A172 (cell line): ENCODE results near the gene ASB8. TPM values are rescaled to one million over a fixed set of nuclear protein-coding genes. Genes with fewer than 3 reads are reported as not detected.
A peak's percentile ranks its signal among the peaks of the same experiment; 100 is the strongest.
"Not testable (repeated sequence)": the region's sequence is repeated elsewhere in the genome, so short reads cannot be mapped to it uniquely, and the experiment has no call there.

Experiments used
- DNase-seq: peaks from one replicate; pipeline ENCODE4 v3.0.0-alpha.2; 2015; ENCODE audit warnings: low spot score
- total RNA-seq: library from RNA; depleted of rRNA; stranded (reverse); fragments of >200 nt; shearing (Covaris generic); gene quantifications from 2 replicates; pipeline ENCODE4 v1.2.3, GENCODE V29; 2014

The ASB8 gene
- total RNA-seq, 1 experiment from 2014 or later, result 15.4 TPM

GRCh38 chr12:48183091-48183875 lies 26.0 kb upstream of the ASB8 start, which contains the start of gene CCDC184:
CCDC184 (plus strand) TSS chr12:48183644; CDS start chr12:48184123, 479 bp downstream.
- DNase-seq, result peak; percentile 41

- DNase-seq, result no peak
Observed at GRCh38 chr12:48182631-48183030, 25.3 kb upstream of the ASB8 start.

GRCh38 chr12:48180857-48181495 lies 23.7 kb upstream of the ASB8 start:
- no peak for DNase-seq

GRCh38 chr12:48180424-48180823 lies 23.1 kb upstream of the ASB8 start:
- DNase-seq, result no peak

DNA sequence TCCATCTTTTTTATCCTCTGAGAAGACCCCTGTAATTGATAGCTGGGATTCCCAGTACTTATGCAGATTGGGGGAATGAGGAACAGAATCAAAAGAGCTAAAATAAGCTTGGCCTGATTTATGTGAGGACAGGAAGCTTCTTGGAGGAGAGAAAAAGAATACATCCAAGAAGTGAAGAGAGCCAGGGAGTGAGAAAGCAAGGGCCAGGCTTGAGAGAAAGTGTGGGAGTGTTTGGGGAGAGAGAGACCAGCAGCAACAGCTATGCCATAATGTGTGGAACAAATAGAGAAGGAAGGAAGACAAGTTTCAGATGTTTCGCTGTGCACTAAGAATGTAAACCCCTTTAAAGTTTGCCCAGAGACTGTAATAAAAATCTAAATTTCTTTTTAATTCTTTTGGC lies 22.2 kb upstream of the ASB8 start:
- no peak for DNase-seq

DNA sequence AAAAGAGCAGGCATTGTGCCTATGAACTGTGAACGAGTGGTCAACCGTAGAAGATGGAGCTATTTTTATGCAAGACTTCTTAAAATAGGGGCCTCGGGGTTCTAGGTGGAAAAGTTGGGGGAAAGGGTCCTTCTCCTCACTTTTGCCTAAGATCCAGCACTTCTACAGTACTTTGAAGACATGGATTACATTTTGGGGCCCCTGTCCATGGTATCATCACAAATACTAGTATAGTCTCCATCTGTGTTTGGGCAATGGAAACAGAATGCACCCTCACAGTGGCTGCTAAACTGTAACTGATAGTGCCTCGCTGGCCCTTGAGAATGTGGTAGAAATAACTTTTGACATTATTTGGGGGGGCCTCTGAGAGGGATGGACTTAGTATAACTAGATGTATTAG lies 20.7 kb upstream of the ASB8 start:
- DNase-seq, result no peak

DNA sequence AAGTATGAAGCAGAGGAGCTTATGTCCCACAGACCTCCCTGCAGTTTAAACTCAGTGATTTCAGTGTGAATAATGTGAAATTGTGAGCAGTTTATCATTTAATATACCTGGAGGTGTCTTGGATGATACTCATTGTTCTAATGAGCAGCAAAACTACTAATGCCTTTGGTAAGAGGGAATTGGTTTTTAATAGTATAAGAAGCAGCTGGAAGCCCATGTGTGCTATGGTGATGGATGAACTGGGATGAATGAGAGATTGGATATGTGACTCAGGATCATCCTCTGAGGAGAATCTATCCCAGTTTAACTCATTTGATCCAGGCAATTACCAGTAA lies 19.1 kb upstream of the ASB8 start:
- no peak for DNase-seq

DNA sequence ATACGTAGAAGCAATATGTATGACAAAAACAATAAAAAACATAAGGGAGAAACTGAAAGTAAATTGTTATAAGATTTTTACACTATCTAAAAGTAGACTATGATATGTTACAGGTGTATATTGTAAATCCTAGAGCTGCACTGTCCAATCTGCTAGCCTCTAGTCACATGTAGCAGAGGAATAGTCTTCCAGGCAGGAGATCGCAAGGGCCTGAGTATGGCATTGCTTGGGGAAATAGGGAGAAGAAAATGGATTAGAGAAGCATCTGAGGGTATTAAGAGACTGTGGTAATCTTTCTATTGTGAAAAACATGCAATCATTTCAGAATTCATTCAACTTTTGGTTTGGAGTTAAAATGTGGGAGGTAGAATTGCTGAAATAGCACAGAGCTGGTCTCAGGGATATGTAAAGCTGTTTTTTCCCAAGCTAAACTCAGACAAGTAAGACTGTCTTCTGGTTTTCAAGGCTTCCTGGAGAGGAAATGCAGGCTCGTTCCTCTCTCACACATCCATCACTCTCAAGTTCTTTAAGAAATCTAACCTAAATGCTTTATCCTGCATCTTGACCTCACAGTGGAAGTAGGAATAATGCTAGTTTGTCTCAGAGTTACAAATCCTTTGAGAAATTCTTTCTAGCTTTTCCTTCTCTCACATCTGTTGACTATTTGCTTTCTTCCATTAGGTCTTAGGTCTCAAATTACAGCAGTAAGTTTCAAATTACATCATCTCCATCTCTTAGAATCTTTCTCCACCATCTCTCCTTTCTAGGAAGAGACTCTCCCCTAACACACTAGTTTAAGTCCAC lies 18.5 kb upstream of the ASB8 start:
- no peak for DNase-seq

- no peak for DNase-seq
Observed at GRCh38 chr12:48169011-48169410, 11.7 kb upstream of the ASB8 start.

GRCh38 chr12:48165089-48165981 lies 8.0 kb upstream of the ASB8 start:
- peak; percentile 60 for DNase-seq

GRCh38 chr12:48164451-48164850 lies 7.1 kb upstream of the ASB8 start:
- DNase-seq, result no peak

GRCh38 chr12:48163150-48163747 lies 5.9 kb upstream of the ASB8 start:
- no peak for DNase-seq

DNA sequence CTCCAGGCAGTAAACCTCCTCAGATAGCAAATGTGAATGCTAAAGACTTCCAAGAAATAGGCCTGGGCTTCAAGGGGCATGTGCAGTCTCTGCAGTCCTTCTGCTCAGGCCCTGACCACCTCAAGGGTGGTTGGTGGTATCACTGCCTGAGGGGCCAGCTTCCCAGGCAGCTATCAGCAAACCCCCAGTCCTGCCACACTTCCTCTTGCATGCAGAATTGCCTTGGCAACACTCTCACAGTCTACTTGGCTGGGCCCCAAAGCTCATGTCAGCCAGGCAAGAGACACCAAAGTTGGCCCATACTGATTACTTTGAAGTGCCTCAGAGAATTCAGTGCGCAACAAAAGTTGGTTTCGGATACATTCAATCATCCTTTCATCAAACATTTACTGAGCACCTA lies 3.5 kb upstream of the ASB8 start:
- no peak for DNase-seq

DNA sequence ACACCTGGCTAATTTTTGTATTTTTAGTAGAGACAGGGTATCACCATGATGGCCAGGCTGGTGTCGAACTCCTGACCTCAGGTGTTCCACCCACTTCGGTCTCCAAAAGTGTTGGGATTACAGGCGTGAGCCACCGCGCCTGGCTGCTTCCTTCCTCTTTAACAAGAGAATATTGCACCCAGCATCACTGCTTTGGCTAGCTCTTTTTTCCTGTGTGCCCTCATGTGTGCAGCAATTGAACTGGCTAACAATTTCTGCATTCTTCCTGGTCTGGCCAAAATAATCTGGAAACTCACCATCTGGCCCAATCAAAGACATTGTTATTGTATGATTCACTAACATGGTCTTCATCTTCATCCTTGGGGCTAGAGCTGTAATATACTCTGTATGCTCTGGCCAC lies 2.7 kb upstream of the ASB8 start:
- no peak for DNase-seq

DNA sequence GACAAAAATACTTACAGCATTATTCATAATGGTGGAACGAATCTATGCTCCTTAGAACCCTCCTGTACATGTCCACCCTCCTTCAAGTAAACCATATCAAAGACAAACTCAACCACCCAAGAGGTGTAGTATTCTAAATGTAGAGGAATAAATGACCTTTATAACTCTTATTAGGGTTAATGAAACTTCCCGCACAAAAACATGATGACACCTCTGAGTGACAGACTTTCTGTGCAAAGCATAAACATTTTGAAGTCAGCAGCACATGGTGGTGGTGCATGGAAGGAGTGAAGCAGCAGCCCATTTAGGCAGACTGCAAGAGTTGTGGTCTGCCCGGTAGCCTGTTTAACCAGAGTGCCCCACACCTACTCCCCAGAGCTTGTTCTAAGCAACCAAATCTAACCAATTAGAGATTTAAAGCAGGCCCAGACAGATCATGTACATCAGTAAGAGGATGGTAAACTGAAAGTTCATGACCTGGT lies 615 bp upstream of the ASB8 start:
- no peak for DNase-seq

- DNase-seq, result no peak
Observed at GRCh38 chr12:48156652-48157017, 680 bp downstream of the ASB8 start.

DNA sequence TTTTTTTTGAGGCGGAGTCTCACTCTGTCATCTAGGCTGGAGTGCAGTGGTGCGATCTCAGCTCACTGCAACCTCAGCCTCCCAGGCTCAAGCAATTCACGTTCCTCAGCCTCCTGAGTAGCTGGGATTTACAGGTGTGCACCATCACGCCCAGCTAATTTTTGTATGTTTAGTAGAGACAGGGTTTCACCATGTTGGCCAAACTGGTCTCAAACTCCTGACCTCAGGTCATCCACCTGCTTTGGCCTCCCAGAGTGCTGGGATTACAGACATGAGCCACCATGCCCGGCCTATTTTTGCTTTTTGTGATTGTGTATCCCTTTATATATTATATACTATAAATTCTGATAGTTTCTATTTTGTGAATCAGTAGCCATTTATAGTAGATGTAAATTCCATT lies 1.5 kb downstream of the ASB8 start:
- DNase-seq, result not testable (repeated sequence)

GRCh38 chr12:48151103-48151771 lies 6.1 kb downstream of the ASB8 start:
- DNase-seq, result no peak

DNA sequence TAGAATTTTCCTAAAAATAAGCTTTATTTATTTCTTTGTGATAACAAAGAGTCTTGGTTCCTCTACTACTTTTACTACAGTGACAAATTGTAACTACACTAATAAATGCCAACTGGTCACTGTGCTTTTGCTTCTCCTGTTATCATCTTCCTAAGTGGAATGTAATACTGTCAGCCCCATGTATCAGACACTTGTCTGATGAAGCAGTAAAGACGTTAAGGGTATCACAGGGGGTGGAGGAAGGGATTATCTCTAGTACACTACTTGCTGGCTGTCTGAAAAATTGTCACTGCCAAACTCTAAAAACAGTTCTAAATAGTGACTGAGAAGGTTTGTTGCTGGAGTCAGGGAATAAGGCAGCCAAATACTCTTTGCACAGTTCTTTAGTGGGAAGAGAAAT lies 11.3 kb downstream of the ASB8 start:
- DNase-seq, result no peak

DNA sequence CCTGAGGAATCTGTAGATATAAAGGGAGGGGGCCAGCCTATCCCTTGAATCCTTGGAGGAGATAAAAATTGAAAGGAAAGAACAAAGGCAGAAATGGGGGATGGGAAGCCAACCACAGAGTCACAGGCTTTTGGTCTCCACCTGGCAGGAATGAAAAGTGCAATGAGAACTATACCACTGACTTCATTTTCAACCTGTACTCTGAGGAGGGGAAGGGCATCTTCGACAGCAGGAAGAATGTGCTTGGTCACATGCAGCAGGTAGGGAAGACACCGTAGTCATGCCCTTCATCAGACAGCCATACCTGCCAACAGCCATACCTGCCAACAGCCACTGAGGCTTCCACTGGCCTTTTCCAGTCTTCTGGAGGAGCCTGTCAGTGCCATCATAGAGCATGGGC lies 13.4 kb downstream of the ASB8 start:
- no peak for DNase-seq
